Coronary artery (tissue), 2 donors: ENCODE measurements around the gene DGKH.
A peak's percentile ranks its signal among the peaks of the same experiment; 100 is the strongest.

Experiments
- DNase-seq: peaks from one replicate; pipeline ENCODE4 v3.0.0-alpha.2; 2017; ENCODE audit warnings: low spot score
- H3K27ac ChIP-seq, 2 donors: fragments of 200-600 bp; sonication (generic); one replicate each; pipeline ENCODE4 v1.5.1; 2016 to 2019
- H3K4me3 ChIP-seq: fragments of 200-600 bp; sonication (generic); 2 replicates; pipeline ENCODE4 v1.5.1; 2016; ENCODE audit warnings: mild to moderate bottlenecking, moderate library complexity
- TF ChIP-seq, protein P1 (sequence below): fragments of 200-600 bp; sonication (generic); IDR thresholded peaks from one replicate; pipeline ENCODE4 v1.5.1; 2019; ENCODE audit warnings: antibody characterized with exemption

The DGKH gene

DNA sequence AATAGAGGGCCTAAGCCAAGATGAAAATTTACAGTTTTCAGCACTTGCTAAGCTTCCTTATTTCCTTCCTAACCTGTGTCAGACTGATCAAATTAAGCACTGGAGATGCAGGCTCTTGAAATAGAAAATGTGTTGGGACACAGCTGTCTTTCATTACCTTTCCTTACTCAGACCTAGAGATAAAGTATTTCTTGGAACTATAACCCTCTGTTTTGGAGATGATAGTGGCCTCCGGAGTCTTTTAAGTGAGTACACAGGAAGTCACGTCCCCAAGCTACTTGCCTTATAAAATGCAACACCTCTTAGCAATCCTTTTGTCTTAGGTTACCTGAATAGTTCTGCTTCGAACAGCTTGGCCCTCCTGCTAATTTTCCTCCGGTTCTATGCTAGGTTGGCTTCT is 211.1 kb downstream of the DGKH start:
- Histone ChIP-seq H3K4me3 (no peak overlapping the region), H3K27ac (no peak overlapping the region)
- no peak for DNase-seq
- TF ChIP-seq, protein P1, sequence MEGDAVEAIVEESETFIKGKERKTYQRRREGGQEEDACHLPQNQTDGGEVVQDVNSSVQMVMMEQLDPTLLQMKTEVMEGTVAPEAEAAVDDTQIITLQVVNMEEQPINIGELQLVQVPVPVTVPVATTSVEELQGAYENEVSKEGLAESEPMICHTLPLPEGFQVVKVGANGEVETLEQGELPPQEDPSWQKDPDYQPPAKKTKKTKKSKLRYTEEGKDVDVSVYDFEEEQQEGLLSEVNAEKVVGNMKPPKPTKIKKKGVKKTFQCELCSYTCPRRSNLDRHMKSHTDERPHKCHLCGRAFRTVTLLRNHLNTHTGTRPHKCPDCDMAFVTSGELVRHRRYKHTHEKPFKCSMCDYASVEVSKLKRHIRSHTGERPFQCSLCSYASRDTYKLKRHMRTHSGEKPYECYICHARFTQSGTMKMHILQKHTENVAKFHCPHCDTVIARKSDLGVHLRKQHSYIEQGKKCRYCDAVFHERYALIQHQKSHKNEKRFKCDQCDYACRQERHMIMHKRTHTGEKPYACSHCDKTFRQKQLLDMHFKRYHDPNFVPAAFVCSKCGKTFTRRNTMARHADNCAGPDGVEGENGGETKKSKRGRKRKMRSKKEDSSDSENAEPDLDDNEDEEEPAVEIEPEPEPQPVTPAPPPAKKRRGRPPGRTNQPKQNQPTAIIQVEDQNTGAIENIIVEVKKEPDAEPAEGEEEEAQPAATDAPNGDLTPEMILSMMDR, result no peak

DNA sequence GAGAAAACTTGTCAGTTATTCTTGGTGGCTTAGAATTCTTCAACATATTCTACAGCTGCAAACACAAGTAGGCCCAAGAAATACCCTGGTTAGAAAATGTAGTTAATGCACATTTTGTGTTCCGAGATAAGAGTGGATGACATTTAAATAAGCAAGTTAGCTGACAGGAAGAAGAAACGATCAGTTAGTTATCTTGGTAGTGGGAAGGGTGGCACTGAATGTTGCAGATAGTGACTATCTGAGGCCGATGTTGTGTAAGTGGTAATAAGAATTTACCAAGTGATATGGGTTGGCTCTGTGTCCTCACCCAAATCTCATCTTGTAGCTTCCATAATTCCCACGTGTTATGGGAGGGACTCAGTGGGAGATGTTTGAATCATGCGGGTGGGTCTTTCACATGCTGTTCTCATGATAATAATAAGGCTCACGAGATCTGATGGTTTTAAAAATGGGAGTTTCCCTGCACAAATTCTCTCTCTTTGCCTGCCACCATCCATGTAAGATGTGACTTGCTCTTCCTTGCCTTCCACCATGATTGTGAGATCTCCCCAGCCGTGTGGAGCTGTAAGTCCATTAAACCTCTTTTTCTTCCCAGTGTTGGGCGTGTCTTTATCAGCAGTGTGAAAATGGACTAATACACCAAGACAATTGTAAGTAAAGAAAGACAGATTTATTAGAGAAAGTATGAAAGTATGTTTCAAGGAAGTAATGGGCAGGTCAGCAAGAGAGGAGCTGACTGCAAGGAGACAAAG is 212.6 kb downstream of the DGKH start:
- Histone ChIP-seq H3K27ac (no peak overlapping the region), H3K4me3 (no peak overlapping the region)
- TF ChIP-seq, protein P1, result no peak
- DNase-seq, result no peak

- TF ChIP-seq, protein P1, result no peak
- no peak overlapping the region for H3K4me3 ChIP-seq
- DNase-seq, result no peak
- H3K27ac ChIP-seq, result no peak overlapping the region
Observed at GRCh38 chr13:42266473-42266872, 218.0 kb downstream of the DGKH start.

DNA sequence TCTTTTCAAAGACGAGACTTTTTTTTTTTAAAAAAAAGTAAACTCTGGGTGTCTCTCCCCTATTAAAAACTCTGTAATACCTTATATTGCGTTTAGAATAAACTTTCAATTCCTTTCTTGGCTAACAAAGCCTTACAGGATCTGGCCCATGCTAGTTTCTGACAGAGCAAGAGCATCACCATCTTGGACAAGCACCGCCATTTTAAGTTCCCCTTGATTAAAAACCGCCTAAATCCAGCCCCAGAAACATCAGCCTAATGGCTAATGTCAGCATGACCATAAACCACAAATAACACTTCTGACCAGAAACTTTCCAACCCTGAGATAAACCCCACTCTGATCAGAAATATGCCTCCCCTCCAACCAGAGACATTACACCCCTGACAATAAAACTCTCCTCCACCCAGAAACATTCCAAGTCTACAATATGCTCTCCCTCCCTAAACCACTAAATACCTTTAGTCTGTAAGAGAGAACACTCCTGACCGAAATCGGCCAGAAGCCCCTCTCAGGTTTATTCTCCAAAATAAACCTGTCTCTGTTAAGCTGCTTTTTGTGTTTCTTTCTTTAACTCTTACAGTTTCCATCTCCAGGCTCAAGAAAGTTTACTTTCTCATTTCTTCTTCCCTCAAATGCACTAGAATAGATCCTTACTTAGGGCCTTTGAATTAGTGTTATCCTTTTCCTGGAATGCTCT is 221.9 kb downstream of the DGKH start:
- no peak for DNase-seq
- no peak overlapping the region for H3K27ac ChIP-seq
- H3K4me3 ChIP-seq, result no peak overlapping the region
- TF ChIP-seq, protein P1, result no peak

DNA sequence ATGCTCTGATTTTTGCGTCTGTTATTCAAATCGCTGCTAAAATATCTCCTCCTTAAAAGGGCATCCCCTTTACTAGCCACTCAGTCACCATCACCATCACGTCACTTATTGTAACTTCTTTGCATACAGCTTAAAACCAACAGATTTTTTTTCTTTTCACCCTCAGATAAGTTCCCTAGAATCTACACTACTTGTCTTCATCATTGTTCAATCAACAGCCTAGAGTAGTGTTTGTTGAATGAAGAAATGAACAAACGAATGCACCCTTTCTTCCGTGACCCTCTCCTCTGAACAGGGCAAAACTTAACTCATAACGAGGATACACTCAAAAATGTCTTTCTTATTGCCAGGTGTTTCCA is 222.4 kb downstream of the DGKH start:
- no peak for DNase-seq
- TF ChIP-seq, protein P1, result no peak
- H3K27ac ChIP-seq, result peak overlapping the region; percentile 88 to 97
- H3K4me3 ChIP-seq, result peak overlapping the region; percentile 97

DNA sequence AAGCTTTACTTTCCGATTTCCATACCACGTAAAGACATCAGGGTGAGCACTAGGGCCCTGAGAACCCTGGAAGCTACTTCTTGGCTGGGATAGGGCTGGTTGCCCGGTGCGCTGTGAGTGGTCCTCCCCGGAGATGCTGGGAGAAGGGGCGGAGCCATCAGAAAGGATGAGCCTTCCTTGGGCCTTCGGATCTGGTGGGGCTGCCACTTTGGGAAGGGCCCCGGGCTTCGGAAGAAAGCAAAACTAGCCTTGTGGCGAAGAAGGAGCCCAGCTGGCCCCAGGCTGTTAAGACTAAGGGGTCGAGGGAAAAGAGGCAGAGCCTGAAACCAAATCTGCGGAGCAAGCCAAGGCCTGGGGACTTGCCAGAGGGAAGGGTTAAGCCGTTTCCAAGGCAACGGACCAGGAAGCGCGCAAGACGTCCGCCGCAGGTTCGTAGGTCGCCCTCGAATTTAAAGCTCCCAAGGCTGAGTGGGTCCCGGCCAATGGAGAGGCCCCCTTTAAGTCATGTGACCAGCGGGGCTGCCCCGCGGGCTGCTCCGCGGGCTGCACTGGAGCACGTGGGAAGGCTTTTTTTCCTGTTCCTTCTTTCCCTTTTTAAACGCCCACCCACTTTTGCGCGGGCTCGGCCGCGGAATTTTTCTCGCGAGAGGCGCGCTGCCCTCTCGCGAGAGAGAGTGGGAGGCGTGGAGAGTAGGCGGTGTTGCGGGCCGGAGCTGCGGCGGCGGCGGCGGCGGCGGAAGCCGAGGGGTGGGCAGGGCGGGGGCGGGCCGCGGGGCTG is 223.1 kb downstream of the DGKH start:
- Histone ChIP-seq H3K27ac (peak overlapping the region; percentile 88 to 97), H3K4me3 (peak overlapping the region; percentile 97)
- TF ChIP-seq, protein P1, result no peak
- peak; percentile 99 for DNase-seq
